Transverse colon (tissue), 4 donors: Measurements from ENCODE around the gene GNL3L. TPM values are rescaled to one million over a fixed set of nuclear protein-coding genes. Genes with fewer than 3 reads are reported as not detected.
"Not testable (repeated sequence)": the region's sequence is repeated elsewhere in the genome, so short reads cannot be mapped to it uniquely, and the experiment has no call there.

Experiments used
- DNase-seq: peaks from one replicate; pipeline ENCODE4 v3.0.0-alpha.2; 2019
- H3K27ac ChIP-seq, 4 donors: fragments of 200-600 bp; sonication (generic); 2 replicates each; pipeline ENCODE4 v1.5.1; 2016 to 2018; ENCODE audit warnings: inconsistent platforms in 4 of 4
- H3K27me3 ChIP-seq: fragments of 200-600 bp; sonication (generic); 2 replicates; pipeline ENCODE4 v1.5.1; 2017; ENCODE audit warnings: inconsistent platforms
- H3K36me3 ChIP-seq, 4 donors: fragments of 200-600 bp; sonication (generic); 2 replicates each; pipeline ENCODE4 v1.5.1; 2017 to 2019; ENCODE audit warnings: inconsistent platforms in 4 of 4
- H3K4me1 ChIP-seq, 4 donors: fragments of 200-600 bp; sonication (generic); 2 replicates each; pipeline ENCODE4 v1.5.1; 2017 to 2020; ENCODE audit warnings: inconsistent platforms in 4 of 4
- H3K4me3 ChIP-seq, 4 donors: fragments of 200-600 bp; sonication (generic); 1 replicate in 1 of 4; 2 replicates in 3 of 4; pipeline versions ENCODE4 v1.5.1 to v1.6.1; 2017 to 2019; ENCODE audit warnings: inconsistent platforms in 4 of 4
- H3K9me3 ChIP-seq, 2 donors: fragments of 200-600 bp; sonication (generic); 2 replicates each; pipeline ENCODE4 v1.5.1; 2017 to 2019; ENCODE audit warnings: inconsistent platforms in 2 of 2
- CTCF ChIP-seq, 5 experiments: fragments of 200-600 bp in 3 of 5; fragments of 450-650 bp in 2 of 5; sonication (generic) in 3 of 5; IDR thresholded peaks; 1 replicate in 2 of 5; 2 replicates in 3 of 5; pipeline ENCODE4 v1.5.1; 2016 to 2017; ENCODE audit warnings: antibody characterized with exemption in 5 of 5, inconsistent platforms in 3 of 5, mild to moderate bottlenecking in 2 of 5, moderate library complexity in 1 of 5
- EP300 ChIP-seq: sonication (generic); formaldehyde crosslinking; IDR thresholded peaks from one replicate; pipeline ENCODE4 v1.6.1; 2017; ENCODE audit warnings: antibody characterized with exemption, low read depth
- POLR2A ChIP-seq: fragments of 450-650 bp; IDR thresholded peaks from one replicate; pipeline ENCODE4 v1.6.1; 2016; ENCODE audit warnings: antibody characterized with exemption, mild to moderate bottlenecking, moderate library complexity
- POLR2AphosphoS5 ChIP-seq, 3 donors: sonication (generic); formaldehyde crosslinking; IDR thresholded peaks; one replicate each; pipeline ENCODE4 v1.6.1; 2016; ENCODE audit warnings: antibody characterized with exemption in 3 of 3
- WGBS, 2 donors: methylation state at CpG; one replicate each; pipeline ENCODE4 v1.1.5; 2018; ENCODE audit warnings: low coverage in 1 of 2; 5-methylcytosine and 5-hydroxymethylcytosine counted together
- in situ Hi-C, 4 donors: fragments of 200-750 bp; cut with MboI; loops; one replicate each; pipeline versions ENCODE4 v1.15.0 to v1.15.1; 2017; ENCODE audit warnings: low sequenced_read_pairs in 3 of 4, low pct_ligation_motif_present in 1 of 4, low pct_unique_long_range_greater_than_20kb in 1 of 4
- intact Hi-C: fragments of 100-400 bp; cut with DNase I; formaldehyde crosslinking; loops from one replicate; pipeline ENCODE4 v1.15.1; 2023; ENCODE audit warnings: low total_unique reads
- total RNA-seq, 4 donors: library from RNA; depleted of rRNA; stranded (reverse); fragments of >200 nt; gene quantifications; one replicate each; pipeline ENCODE4 v1.1.0, GENCODE V29; 2016

The GNL3L gene
- total RNA-seq, 4 donors from 2014 or later, result 29.5 to 36.6 (median 31.7) TPM

- Histone ChIP-seq H3K4me1 (peaks cover 8 to 26% (median 16%) of the 10 kb centered on the region in 4 donors), H3K27ac (peak overlapping the region in 2 of 4 donors; percentile 74 to 75), H3K9me3 (no peaks in the 10 kb centered on the region), H3K27me3 (no peaks in the 10 kb centered on the region), H3K36me3 (no peaks in the 10 kb centered on the region), H3K4me3 (no peak overlapping the region)
- in situ Hi-C loops, result no loop called here
- WGBS, 2 donors, result 47% methylated on average over 3 of the region's 3 CpGs; no CpG with 5 or more reads in 1 of the 2 donors
- intact Hi-C loops, result no loop called here
- no peak for TF ChIP-seq POLR2A
- no peak for TF ChIP-seq POLR2AphosphoS5 (IDR thresholded peaks at IDR 0.05)
- no peak for TF ChIP-seq CTCF (IDR thresholded peaks at IDR 0.05)
- no peak for TF ChIP-seq EP300
- DNase-seq, result no peak
Observed at GRCh38 chrX:54484666-54485065, 45.4 kb upstream of the GNL3L start.

GRCh38 chrX:54489819-54490218, 40.2 kb upstream of the GNL3L start:
- WGBS, 2 donors, result 85 to 88% methylated on average over 1 to 5 of the region's 5 CpGs
- H3K27ac ChIP-seq, in situ Hi-C loops: not testable (repeated sequence)

GRCh38 chrX:54492340-54492739, 37.7 kb upstream of the GNL3L start:
- no peaks in the 10 kb centered on the region for H3K36me3 ChIP-seq
- no peaks in the 10 kb centered on the region for H3K9me3 ChIP-seq
- TF ChIP-seq POLR2A (no peak), POLR2AphosphoS5 (IDR thresholded peaks at IDR 0.05) (no peak), EP300 (no peak), CTCF (IDR thresholded peaks at IDR 0.05) (no peak)
- 59% methylated on average over 6 of the region's 6 CpGs; no CpG with 5 or more reads in 1 of the 2 donors for WGBS, 2 donors
- DNase-seq, result no peak
- in situ Hi-C loops (no loop called here), intact Hi-C loops (no loop called here)
- no peaks in the 10 kb centered on the region for H3K27me3 ChIP-seq
- peaks cover 0 to 7% (median 0%) of the 10 kb centered on the region in 4 donors for H3K4me1 ChIP-seq
- H3K4me3 ChIP-seq, result no peak overlapping the region
- no peak overlapping the region for H3K27ac ChIP-seq

More at GRCh38 chrX:54489819-54490218, 40.2 kb upstream of the GNL3L start:
- H3K36me3 ChIP-seq, DNase-seq, H3K9me3 ChIP-seq, H3K4me1 ChIP-seq, H3K4me3 ChIP-seq, H3K27me3 ChIP-seq, intact Hi-C loops: not testable (repeated sequence)

GRCh38 chrX:54494166-54494988, 35.6 kb upstream of the GNL3L start:
- H3K4me1 ChIP-seq, result peaks cover 0 to 7% (median 0%) of the 10 kb centered on the region in 4 donors
- H3K27ac ChIP-seq, result peak overlapping the region; percentile 71 to 83 (median 77)
- peak overlapping the region; percentile 43 to 71 (median 64) for H3K4me3 ChIP-seq
- no peak for DNase-seq
- intact Hi-C loops (no loop called here), in situ Hi-C loops (no loop called here)
- TF ChIP-seq EP300 (no peak), POLR2A (no peak), POLR2AphosphoS5 (IDR thresholded peaks at IDR 0.05) (no peak), CTCF (IDR thresholded peaks at IDR 0.05) (no peak)
- no peaks in the 10 kb centered on the region for H3K36me3 ChIP-seq
- 40 to 56% methylated on average over 1 to 10 of the region's 10 CpGs for WGBS, 2 donors
- H3K9me3 ChIP-seq, result no peaks in the 10 kb centered on the region
- no peaks in the 10 kb centered on the region for H3K27me3 ChIP-seq
